HEK293 (cell line): Measurements from ENCODE around the gene DBF4B.

ENCODE experiments used
- ELK4 ChIP-seq: IDR thresholded peaks from 2 replicates; pipeline ENCODE4 v1.6.1; 2011; ENCODE audit warnings: mild to moderate bottlenecking, low read depth, low read length, borderline replicate concordance
- GFI1B ChIP-seq: fragments of 450-650 bp; formaldehyde crosslinking; IDR thresholded peaks from 2 replicates; pipeline ENCODE4 v1.5.1; 2016; ENCODE audit warnings: missing biosample characterization, missing genetic modification characterization
- GLIS2 ChIP-seq: fragments of 450-650 bp; formaldehyde crosslinking; IDR thresholded peaks from 2 replicates; pipeline ENCODE4 v1.5.1; 2016; ENCODE audit warnings: missing biosample characterization, missing genetic modification characterization
- HIC1 ChIP-seq: fragments of 450-650 bp; formaldehyde crosslinking; IDR thresholded peaks from 2 replicates; pipeline ENCODE4 v1.5.1; 2016; ENCODE audit warnings: missing biosample characterization, missing genetic modification characterization
- INSM2 ChIP-seq: fragments of 450-650 bp; formaldehyde crosslinking; IDR thresholded peaks from 2 replicates; pipeline ENCODE4 v1.5.1; 2016; ENCODE audit warnings: missing biosample characterization, missing genetic modification characterization
- KLF9 ChIP-seq: fragments of 450-650 bp; formaldehyde crosslinking; IDR thresholded peaks from 2 replicates; pipeline ENCODE4 v1.5.1; 2016; ENCODE audit warnings: missing biosample characterization, missing genetic modification characterization, low read depth
- SP2 ChIP-seq: fragments of 450-650 bp; formaldehyde crosslinking; IDR thresholded peaks from 2 replicates; pipeline ENCODE4 v1.5.1; 2016; ENCODE audit warnings: missing biosample characterization, missing genetic modification characterization
- SP3 ChIP-seq: fragments of 450-650 bp; formaldehyde crosslinking; IDR thresholded peaks from 2 replicates; pipeline ENCODE4 v1.5.1; 2016; ENCODE audit warnings: missing biosample characterization, missing genetic modification characterization
- ZFHX2 ChIP-seq: fragments of 450-650 bp; formaldehyde crosslinking; conservative IDR thresholded peaks from 2 replicates; pipeline ENCODE4 v1.5.1; 2016; ENCODE audit warnings: missing biosample characterization, missing genetic modification characterization
- ZFP69B ChIP-seq: fragments of 450-650 bp; formaldehyde crosslinking; IDR thresholded peaks from 2 replicates; pipeline ENCODE4 v1.5.1; 2016; ENCODE audit warnings: missing biosample characterization, missing genetic modification characterization
- ZNF175 ChIP-seq: fragments of 450-650 bp; formaldehyde crosslinking; IDR thresholded peaks from 2 replicates; pipeline ENCODE4 v1.5.1; 2016; ENCODE audit warnings: missing biosample characterization, missing genetic modification characterization
- ZNF214 ChIP-seq: fragments of 450-650 bp; formaldehyde crosslinking; IDR thresholded peaks from 2 replicates; pipeline ENCODE4 v1.5.1; 2017; ENCODE audit warnings: missing biosample characterization, mild to moderate bottlenecking, missing genetic modification characterization, borderline replicate concordance
- ZNF239 ChIP-seq: fragments of 450-650 bp; formaldehyde crosslinking; IDR thresholded peaks from 2 replicates; pipeline ENCODE4 v1.5.1; 2016; ENCODE audit warnings: missing biosample characterization, missing genetic modification characterization
- ZNF274 ChIP-seq, 2 experiments: fragments of 200-500 bp in 1 of 2; fragments of 450-650 bp in 1 of 2; sonication (Bioruptor generic) in 1 of 2; formaldehyde crosslinking in 1 of 2; IDR thresholded peaks; 2 replicates each; pipeline versions ENCODE4 v1.5.1 to v1.6.1; 2014 to 2016; ENCODE audit warnings: borderline replicate concordance in 1 of 2, inconsistent platforms in 1 of 2, low read length in 1 of 2, missing biosample characterization in 1 of 2, missing genetic modification characterization in 1 of 2
- ZNF341 ChIP-seq: fragments of 450-650 bp; formaldehyde crosslinking; IDR thresholded peaks from 2 replicates; pipeline ENCODE4; 2016; ENCODE audit warnings: low read depth, missing biosample characterization, missing genetic modification characterization
- ZNF416 ChIP-seq: fragments of 450-650 bp; formaldehyde crosslinking; IDR thresholded peaks from 2 replicates; pipeline ENCODE4 v1.5.1; 2016; ENCODE audit warnings: missing biosample characterization, missing genetic modification characterization
- ZNF426 ChIP-seq: fragments of 450-650 bp; formaldehyde crosslinking; IDR thresholded peaks from 2 replicates; pipeline ENCODE4 v1.5.1; 2017; ENCODE audit warnings: missing biosample characterization, missing genetic modification characterization, mild to moderate bottlenecking, inconsistent platforms, moderate library complexity
- ZNF473 ChIP-seq: fragments of 450-650 bp; formaldehyde crosslinking; IDR thresholded peaks from 2 replicates; pipeline ENCODE4 v1.5.1; 2017; ENCODE audit warnings: missing biosample characterization, missing genetic modification characterization
- ZNF48 ChIP-seq: fragments of 450-650 bp; formaldehyde crosslinking; IDR thresholded peaks from 2 replicates; pipeline ENCODE4 v1.5.1; 2016; ENCODE audit warnings: missing biosample characterization, missing genetic modification characterization
- ZNF488 ChIP-seq: fragments of 450-650 bp; formaldehyde crosslinking; IDR thresholded peaks from 2 replicates; pipeline ENCODE4 v1.5.1; 2016; ENCODE audit warnings: missing biosample characterization, missing genetic modification characterization
- ZNF514 ChIP-seq: fragments of 450-650 bp; formaldehyde crosslinking; IDR thresholded peaks from 2 replicates; pipeline ENCODE4 v1.5.1; 2016; ENCODE audit warnings: missing biosample characterization, missing genetic modification characterization
- ZNF529 ChIP-seq: fragments of 450-650 bp; formaldehyde crosslinking; IDR thresholded peaks from 2 replicates; pipeline ENCODE4 v1.5.1; 2017; ENCODE audit warnings: missing genetic modification characterization, missing biosample characterization; ENCODE audit not compliant: insufficient replicate concordance
- ZNF549 ChIP-seq: fragments of 450-650 bp; IDR thresholded peaks from 2 replicates; pipeline ENCODE4 v1.5.1; 2018; ENCODE audit warnings: missing biosample characterization, missing genetic modification characterization, mild to moderate bottlenecking, inconsistent platforms, moderate library complexity
- ZNF558 ChIP-seq: fragments of 450-650 bp; formaldehyde crosslinking; IDR thresholded peaks from 2 replicates; pipeline ENCODE4 v1.5.1; 2016; ENCODE audit warnings: missing biosample characterization, missing genetic modification characterization
- ZNF561 ChIP-seq: fragments of 450-650 bp; IDR thresholded peaks from 2 replicates; pipeline ENCODE4 v1.5.1; 2018; ENCODE audit warnings: missing biosample characterization, missing genetic modification characterization, borderline replicate concordance
- ZNF626 ChIP-seq: fragments of 450-650 bp; sonication (Bioruptor Pico); formaldehyde crosslinking; IDR thresholded peaks from 2 replicates; pipeline ENCODE4 v1.5.1; 2018; ENCODE audit warnings: missing biosample characterization, missing genetic modification characterization, inconsistent platforms
- ZNF639 ChIP-seq: fragments of 450-650 bp; formaldehyde crosslinking; IDR thresholded peaks from 2 replicates; pipeline ENCODE4 v1.5.1; 2016; ENCODE audit warnings: missing biosample characterization, missing genetic modification characterization
- ZNF660 ChIP-seq: fragments of 450-650 bp; IDR thresholded peaks from 2 replicates; pipeline ENCODE4 v1.5.1; 2018; ENCODE audit warnings: missing biosample characterization, mild to moderate bottlenecking, missing genetic modification characterization
- ZNF704 ChIP-seq: fragments of 450-650 bp; formaldehyde crosslinking; IDR thresholded peaks from 2 replicates; pipeline ENCODE4 v1.5.1; 2016; ENCODE audit warnings: missing biosample characterization, missing genetic modification characterization
- ZNF792 ChIP-seq: fragments of 450-650 bp; formaldehyde crosslinking; IDR thresholded peaks from 2 replicates; pipeline ENCODE4 v1.5.1; 2016; ENCODE audit warnings: missing biosample characterization, missing genetic modification characterization

DBF4B gene

GRCh38 chr17:44779211-44780025 lies 71.0 kb downstream of the DBF4B start (continued):
- peak; percentile 79 for TF ChIP-seq ZFHX2 (tag by site-specific recombination)
- TF ChIP-seq GFI1B (tag by site-specific recombination): no peak
- TF ChIP-seq HIC1 (tag by site-specific recombination): peak; percentile 57; the same call in 1 of the 2 replicates
- no peak for TF ChIP-seq ELK4
- no peak for TF ChIP-seq ZNF239 (tag by site-specific recombination)
- no peak for TF ChIP-seq SP3 (tag by site-specific recombination)
- TF ChIP-seq ZNF514 (tag by site-specific recombination): no peak
- no peak for TF ChIP-seq ZNF48 (tag by site-specific recombination)
- TF ChIP-seq ZNF214 (tag by site-specific recombination): no peak
- no peak for TF ChIP-seq ZNF626 (tag by site-specific recombination)
- 0 out of 2 replicates have a peak, but pooled peaks have one; percentile 48 for TF ChIP-seq ZFP69B (tag by site-specific recombination)
- TF ChIP-seq ZNF792: no peak
- TF ChIP-seq ZNF639: no peak
- no peak for TF ChIP-seq ZNF704 (tag by site-specific recombination)
- TF ChIP-seq KLF9 (tag by site-specific recombination): no peak
- no peak for TF ChIP-seq ZNF549 (tag by site-specific recombination)
- TF ChIP-seq ZNF558: no peak
- no peak for TF ChIP-seq INSM2 (tag by site-specific recombination)
- no peak for TF ChIP-seq ZNF473 (tag by site-specific recombination)
- peak; percentile 87 for TF ChIP-seq ZNF341 (tag by site-specific recombination)
- TF ChIP-seq ZNF660 (tag by site-specific recombination): no peak; the same call in 1 of the 2 replicates
- 0 out of 2 replicates have a peak, but pooled peaks have one; percentile 90 for TF ChIP-seq ZNF561 (tag by site-specific recombination)
- no peak for TF ChIP-seq ZNF529
- TF ChIP-seq SP2 (tag by site-specific recombination): 0 out of 2 replicates have a peak, but pooled peaks have one; percentile 29
- no peak for TF ChIP-seq ZNF488
- TF ChIP-seq ZNF175 (tag by site-specific recombination): no peak
- peak; percentile 93 for TF ChIP-seq GLIS2
- TF ChIP-seq ZNF426 (tag by site-specific recombination): no peak
- TF ChIP-seq ZNF274 (IDR thresholded peaks at IDR 0.05; ENCODE audit: low read length): no peak
- no peak for TF ChIP-seq ZNF274 (tag by site-specific recombination; IDR thresholded peaks at IDR 0.05; ENCODE audit: borderline replicate concordance)
- TF ChIP-seq ZNF416: no peak
